CD4-positive, alpha-beta T cell treated with Interferon alpha-2 for 1 hour (primary cell): Measurements from ENCODE around the gene PLXNB3.
A peak's percentile ranks its signal among the peaks of the same experiment; 100 is the strongest.

ENCODE experiments used
- DNase-seq, 2 donors: peaks; one replicate each; pipeline ENCODE4 v3.0.0-alpha.2; 2020 to 2022

Gene PLXNB3

DNA sequence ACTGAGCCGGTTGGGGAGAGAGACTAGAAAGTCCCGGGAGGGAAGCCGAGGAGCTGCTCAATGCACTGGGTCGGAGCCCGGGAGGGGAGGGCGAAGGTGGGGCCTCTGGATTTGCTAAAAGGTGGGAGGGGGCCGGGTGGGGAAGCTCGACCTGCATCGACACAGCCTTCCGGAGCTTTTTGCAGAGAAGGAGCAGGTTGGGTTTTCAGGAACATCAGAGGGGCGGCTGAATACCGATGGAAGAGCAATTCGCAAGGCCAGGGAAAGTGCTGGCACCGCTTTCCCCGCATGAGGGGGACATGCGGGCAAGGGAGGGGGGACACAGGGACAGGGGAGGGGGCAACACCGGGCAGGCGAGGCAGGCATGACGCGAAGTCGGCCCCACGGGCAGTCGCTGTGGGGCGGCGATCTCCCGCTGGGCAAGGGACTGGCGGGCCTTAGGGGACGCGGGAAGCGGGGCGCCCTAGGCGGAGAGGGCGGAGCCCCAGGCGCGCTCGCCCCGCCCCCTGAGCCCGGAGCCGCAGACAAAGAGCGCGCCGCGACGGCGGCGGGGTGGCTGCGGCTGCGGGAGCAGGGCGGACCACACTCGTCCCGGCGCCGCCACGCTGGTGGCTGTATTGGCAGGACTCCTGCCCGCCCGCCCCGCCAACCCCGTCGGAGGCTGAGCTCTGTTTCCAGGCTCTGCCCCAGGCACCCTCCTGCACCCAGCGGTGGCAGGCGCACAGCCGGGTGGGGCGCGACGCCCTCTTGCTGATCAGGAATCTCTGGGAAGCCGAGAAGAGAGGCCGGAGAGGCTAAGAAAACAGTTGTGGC, 54.7 kb downstream of the PLXNB3 start:
- DNase-seq = peak; percentile 41 to 65

GRCh38 chrX:153819384-153820040, 55.5 kb downstream of the PLXNB3 start:
- no peak for DNase-seq

GRCh38 chrX:153820601-153821000, 56.6 kb downstream of the PLXNB3 start:
- DNase-seq = no peak

- no peak for DNase-seq
Observed at GRCh38 chrX:153821066-153821465, 57.0 kb downstream of the PLXNB3 start.

DNA sequence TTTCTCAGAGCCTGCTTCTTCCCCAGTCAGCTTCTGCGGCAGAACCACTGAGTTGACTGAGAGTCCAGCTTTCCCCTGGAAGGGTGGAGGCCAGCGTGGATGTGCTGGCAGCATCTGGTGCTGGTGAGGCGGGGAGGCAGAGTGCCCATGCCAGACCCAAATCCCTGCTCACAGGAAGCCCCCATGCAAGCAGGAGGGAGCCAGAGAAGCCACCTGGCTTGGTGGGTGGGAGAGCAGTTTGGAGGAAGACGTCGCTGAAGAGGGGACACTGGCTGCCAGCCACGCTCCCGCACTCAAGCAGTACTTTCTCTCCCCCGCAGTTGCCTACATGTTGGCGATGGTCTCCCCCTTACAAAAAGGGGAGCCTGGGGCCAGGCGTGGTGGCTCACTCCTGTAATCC, 60.3 kb downstream of the PLXNB3 start:
- DNase-seq = no peak

- no peak for DNase-seq
Observed at GRCh38 chrX:153825042-153825441, 61.0 kb downstream of the PLXNB3 start.
